Esophagus squamous epithelium (tissue), 4 donors: ENCODE data around the gene PAAF1.

Source experiments
- POLR2A ChIP-seq, 4 donors: fragments of 450-650 bp; IDR thresholded peaks; one replicate each; pipeline ENCODE4 v1.6.1; 2017; ENCODE audit warnings: antibody characterized with exemption in 4 of 4, mild to moderate bottlenecking in 4 of 4, moderate library complexity in 3 of 4
- TF ChIP-seq, protein P1 (sequence below), 6 experiments: fragments of 450-650 bp in 4 of 6; fragments of 200-600 bp in 2 of 6; sonication (generic) in 2 of 6; IDR thresholded peaks; one replicate each; pipeline ENCODE4 v1.5.1; 2016 to 2019; ENCODE audit warnings: antibody characterized with exemption in 6 of 6, mild to moderate bottlenecking in 4 of 6, moderate library complexity in 4 of 6

- TF ChIP-seq, protein P1, sequence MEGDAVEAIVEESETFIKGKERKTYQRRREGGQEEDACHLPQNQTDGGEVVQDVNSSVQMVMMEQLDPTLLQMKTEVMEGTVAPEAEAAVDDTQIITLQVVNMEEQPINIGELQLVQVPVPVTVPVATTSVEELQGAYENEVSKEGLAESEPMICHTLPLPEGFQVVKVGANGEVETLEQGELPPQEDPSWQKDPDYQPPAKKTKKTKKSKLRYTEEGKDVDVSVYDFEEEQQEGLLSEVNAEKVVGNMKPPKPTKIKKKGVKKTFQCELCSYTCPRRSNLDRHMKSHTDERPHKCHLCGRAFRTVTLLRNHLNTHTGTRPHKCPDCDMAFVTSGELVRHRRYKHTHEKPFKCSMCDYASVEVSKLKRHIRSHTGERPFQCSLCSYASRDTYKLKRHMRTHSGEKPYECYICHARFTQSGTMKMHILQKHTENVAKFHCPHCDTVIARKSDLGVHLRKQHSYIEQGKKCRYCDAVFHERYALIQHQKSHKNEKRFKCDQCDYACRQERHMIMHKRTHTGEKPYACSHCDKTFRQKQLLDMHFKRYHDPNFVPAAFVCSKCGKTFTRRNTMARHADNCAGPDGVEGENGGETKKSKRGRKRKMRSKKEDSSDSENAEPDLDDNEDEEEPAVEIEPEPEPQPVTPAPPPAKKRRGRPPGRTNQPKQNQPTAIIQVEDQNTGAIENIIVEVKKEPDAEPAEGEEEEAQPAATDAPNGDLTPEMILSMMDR (IDR thresholded peaks at IDR 0.05), result no peak
- TF ChIP-seq POLR2A (IDR thresholded peaks at IDR 0.05), result no peak
Measured at GRCh38 chr11:73916435-73916834, 39.6 kb downstream of the PAAF1 start.
